Right lobe of liver (tissue), 4 donors: Measurements from ENCODE around the gene CCDC71.

Experiments
- POLR2A ChIP-seq: fragments of 450-650 bp; IDR thresholded peaks from one replicate; pipeline ENCODE4 v1.6.1; 2017; ENCODE audit warnings: antibody characterized with exemption, mild to moderate bottlenecking
- TF ChIP-seq, protein P1 (sequence below), 4 donors: fragments of 200-600 bp in 3 of 4; fragments of 450-650 bp in 1 of 4; IDR thresholded peaks; one replicate each; pipeline versions ENCODE4 v1.5.1 to v1.8.0; 2016 to 2022; ENCODE audit warnings: antibody characterized with exemption in 4 of 4, mild to moderate bottlenecking in 2 of 4
- donor health status: DM: no; HTN: no; CAD: no.
- donor health status: DM: no; HTN: no; CAD: no.
- donor health status: DM: no; HTN: yes; CAD: no.

DNA sequence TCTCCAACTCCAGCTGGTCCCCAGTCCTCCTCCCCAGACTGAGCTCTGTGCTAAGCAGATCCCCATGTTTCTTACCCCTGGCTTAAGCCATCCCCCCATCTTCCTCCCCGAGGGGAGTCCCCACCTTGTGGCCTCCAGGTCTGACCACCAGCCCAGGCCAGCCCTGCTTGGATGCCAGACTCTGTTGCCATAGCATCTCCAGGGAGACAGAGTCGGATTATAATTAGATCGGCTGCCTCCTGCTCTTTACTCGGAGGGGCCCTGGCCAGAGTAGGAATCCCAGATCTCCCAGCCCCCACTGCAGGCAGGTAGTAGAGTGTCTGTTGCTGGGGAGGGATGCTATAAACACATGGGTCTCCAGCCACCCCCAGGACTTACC, 7.7 kb upstream of the CCDC71 start:
- TF ChIP-seq, protein P1, sequence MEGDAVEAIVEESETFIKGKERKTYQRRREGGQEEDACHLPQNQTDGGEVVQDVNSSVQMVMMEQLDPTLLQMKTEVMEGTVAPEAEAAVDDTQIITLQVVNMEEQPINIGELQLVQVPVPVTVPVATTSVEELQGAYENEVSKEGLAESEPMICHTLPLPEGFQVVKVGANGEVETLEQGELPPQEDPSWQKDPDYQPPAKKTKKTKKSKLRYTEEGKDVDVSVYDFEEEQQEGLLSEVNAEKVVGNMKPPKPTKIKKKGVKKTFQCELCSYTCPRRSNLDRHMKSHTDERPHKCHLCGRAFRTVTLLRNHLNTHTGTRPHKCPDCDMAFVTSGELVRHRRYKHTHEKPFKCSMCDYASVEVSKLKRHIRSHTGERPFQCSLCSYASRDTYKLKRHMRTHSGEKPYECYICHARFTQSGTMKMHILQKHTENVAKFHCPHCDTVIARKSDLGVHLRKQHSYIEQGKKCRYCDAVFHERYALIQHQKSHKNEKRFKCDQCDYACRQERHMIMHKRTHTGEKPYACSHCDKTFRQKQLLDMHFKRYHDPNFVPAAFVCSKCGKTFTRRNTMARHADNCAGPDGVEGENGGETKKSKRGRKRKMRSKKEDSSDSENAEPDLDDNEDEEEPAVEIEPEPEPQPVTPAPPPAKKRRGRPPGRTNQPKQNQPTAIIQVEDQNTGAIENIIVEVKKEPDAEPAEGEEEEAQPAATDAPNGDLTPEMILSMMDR (IDR thresholded peaks at IDR 0.05): no peak
- TF ChIP-seq POLR2A: no peak
